ENCODE data around the gene FCMR. TPM values are rescaled to one million over a fixed set of nuclear protein-coding genes. Genes with fewer than 3 reads are reported as not detected.

Gene FCMR
- total and polyA plus RNA-seq, 9 of the 15 experiments (the other 6 are each of a cell fraction or from before 2014, with no cell fraction given): 0.11 to 0.82 (median 0.20) TPM; not detected in 5

- TF ChIP-seq ZNF407 (IDR thresholded peaks at IDR 0.05; ENCODE audit: low read depth): no peak
- TF ChIP-seq CEBPG (CRISPR knock-in tag; IDR thresholded peaks at IDR 0.05): no peak
- TF ChIP-seq CEBPG (tag; conservative IDR thresholded peaks at IDR 0.05 in 1 of 2, IDR thresholded peaks at IDR 0.05 in 1 of 2): peak in 1 of 2 experiments; percentile 35; a peak in 1 of 4 replicates
- TF ChIP-seq TCFL5 (CRISPR knock-in tag; conservative IDR thresholded peaks at IDR 0.05): no peak
- TF ChIP-seq MCM7 (IDR thresholded peaks at IDR 0.05): no peak
- no peak for TF ChIP-seq ZNF79 (CRISPR knock-in tag; IDR thresholded peaks at IDR 0.05; ENCODE audit: low read depth)
- TF ChIP-seq ZNF644 (tag; IDR thresholded peaks at IDR 0.05; ENCODE audit: low read depth): no peak
- TF ChIP-seq PTBP1 (IDR thresholded peaks at IDR 0.05; ENCODE audit: low read depth, low read length): no peak
- no peak for TF ChIP-seq PREB (CRISPR knock-in tag; IDR thresholded peaks at IDR 0.05)
- no peak for TF ChIP-seq ZNF830 (CRISPR knock-in tag; IDR thresholded peaks at IDR 0.05)
- no peak for TF ChIP-seq ETV6 (IDR thresholded peaks at IDR 0.05; ENCODE audit: borderline replicate concordance in 1 of 2, low read depth in 2 of 2, low read length in 1 of 2)
- no peak for TF ChIP-seq ETV6 (CRISPR knock-in tag; IDR thresholded peaks at IDR 0.05; ENCODE audit: borderline replicate concordance)
- no peak for TF ChIP-seq POLR3G (IDR thresholded peaks at IDR 0.05; ENCODE audit: extremely low read depth, insufficient read length, insufficient replicate concordance)
- TF ChIP-seq PRDM10 (IDR thresholded peaks at IDR 0.05; ENCODE audit: partially characterized antibody): no peak
- no peak for TF ChIP-seq ARNT (IDR thresholded peaks at IDR 0.05)
Observed at GRCh38 chr1:206864939-206865671, 56.6 kb downstream of the FCMR start, which contains the start of gene IL20 (continued).

All from K562 (cell line).